HepG2 (cell line): Measurements from ENCODE around the gene NT5M.

Source experiments
- ATF1 ChIP-seq: IDR thresholded peaks from 2 replicates; pipeline ENCODE4 v1.6.1; 2016; ENCODE audit warnings: mild to moderate bottlenecking, control low read depth
- KLF13 ChIP-seq: sonication (generic); formaldehyde crosslinking; IDR thresholded peaks from 2 replicates; pipeline ENCODE4 v1.4.0; 2020; ENCODE audit warnings: mild to moderate bottlenecking, missing genetic modification reagents
- U2AF1 ChIP-seq: fragments of 200-400 bp; formaldehyde crosslinking; optimal IDR thresholded peaks from 2 replicates; pipeline ENCODE3; 2017; ENCODE audit warnings: mild to moderate bottlenecking, low read depth, low read length
- ZBTB20 ChIP-seq: sonication (generic); formaldehyde crosslinking; IDR thresholded peaks from 2 replicates; pipeline ENCODE4 v1.8.1; 2023; ENCODE audit warnings: missing genetic modification reagents, low read depth, mild to moderate bottlenecking, borderline replicate concordance
- ZC3H4 ChIP-seq: sonication (generic); formaldehyde crosslinking; IDR thresholded peaks from 2 replicates; pipeline ENCODE4 v1.4.0; 2020; ENCODE audit warnings: missing genetic modification reagents, borderline replicate concordance
- ZNF510 ChIP-seq: sonication (generic); formaldehyde crosslinking; IDR thresholded peaks from 2 replicates; pipeline ENCODE4 v1.4.0; 2020; ENCODE audit warnings: low read depth, mild to moderate bottlenecking, missing genetic modification reagents
- TF ChIP-seq, protein P1 (sequence below): sonication (generic); formaldehyde crosslinking; IDR thresholded peaks from 2 replicates; pipeline ENCODE4 v1.8.1; 2023; ENCODE audit warnings: missing genetic modification reagents, inconsistent platforms, borderline replicate concordance

GRCh38 chr17:17341452-17341851 lies 38.3 kb downstream of the NT5M start:
- TF ChIP-seq ZC3H4 (no peak), KLF13 (no peak), ATF1 (CRISPR knock-in tag) (no peak), ZBTB20 (CRISPR knock-in tag) (no peak), ZNF510 (CRISPR knock-in tag) (no peak), U2AF1 (no peak)
- TF ChIP-seq, protein P1, sequence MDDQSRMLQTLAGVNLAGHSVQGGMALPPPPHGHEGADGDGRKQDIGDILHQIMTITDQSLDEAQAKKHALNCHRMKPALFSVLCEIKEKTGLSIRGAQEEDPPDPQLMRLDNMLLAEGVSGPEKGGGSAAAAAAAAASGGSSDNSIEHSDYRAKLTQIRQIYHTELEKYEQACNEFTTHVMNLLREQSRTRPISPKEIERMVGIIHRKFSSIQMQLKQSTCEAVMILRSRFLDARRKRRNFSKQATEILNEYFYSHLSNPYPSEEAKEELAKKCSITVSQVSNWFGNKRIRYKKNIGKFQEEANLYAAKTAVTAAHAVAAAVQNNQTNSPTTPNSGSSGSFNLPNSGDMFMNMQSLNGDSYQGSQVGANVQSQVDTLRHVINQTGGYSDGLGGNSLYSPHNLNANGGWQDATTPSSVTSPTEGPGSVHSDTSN (CRISPR knock-in tag), result no peak
